NT2/D1 (cell line): ENCODE results near the gene KPNA4.

ENCODE experiments used
- SUZ12 ChIP-seq: IDR thresholded peaks from 2 replicates; pipeline ENCODE4 v1.6.1; 2011; ENCODE audit not compliant: insufficient read length, insufficient read depth; ENCODE audit errors: extremely low read depth
- YY1 ChIP-seq: IDR thresholded peaks from 2 replicates; pipeline ENCODE4 v1.6.1; 2011; ENCODE audit not compliant: insufficient read length, insufficient read depth
- ZNF274 ChIP-seq: IDR thresholded peaks from 2 replicates; pipeline ENCODE4 v1.6.1; 2011; ENCODE audit warnings: mild to moderate bottlenecking, low read depth, low read length

- TF ChIP-seq ZNF274 (no peak), YY1 (no peak), SUZ12 (no peak)
Observed at GRCh38 chr3:160474416-160474838, 90.9 kb downstream of the KPNA4 start.
